Measurements from ENCODE around the gene MTMR10.

The MTMR10 gene

DNA sequence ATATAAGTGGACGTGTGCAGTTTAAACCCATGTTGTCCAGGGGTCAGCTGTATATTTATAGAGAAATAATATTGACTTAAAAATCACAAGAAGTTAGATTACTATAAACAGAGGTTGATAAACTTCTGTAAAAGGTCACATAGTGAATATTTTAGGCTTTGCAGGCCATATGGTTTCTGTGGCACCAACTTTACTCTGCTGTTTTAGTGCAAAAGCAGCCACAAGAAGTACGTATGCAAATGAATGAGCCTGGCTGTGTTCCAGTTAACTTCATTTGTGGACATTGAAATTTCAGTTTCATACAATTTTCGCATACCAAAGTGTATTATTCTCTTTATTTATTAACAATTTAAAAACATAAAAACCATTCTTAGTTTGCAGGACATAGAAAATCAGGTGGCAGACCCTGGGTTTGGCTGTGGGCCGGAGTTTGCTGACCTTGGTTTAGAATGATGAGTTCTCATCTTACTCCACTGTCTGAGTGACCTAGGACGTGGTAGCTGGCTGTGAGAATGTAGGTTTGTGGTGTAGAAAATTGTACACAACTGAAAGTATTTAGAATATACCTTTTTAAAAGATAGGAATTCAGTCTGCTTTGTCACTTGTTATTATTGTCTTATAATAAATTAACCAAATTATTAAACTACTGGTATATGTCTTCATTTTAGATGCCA is 71.4 kb downstream of the MTMR10 start:
- DNase-seq, result no peak

DNA sequence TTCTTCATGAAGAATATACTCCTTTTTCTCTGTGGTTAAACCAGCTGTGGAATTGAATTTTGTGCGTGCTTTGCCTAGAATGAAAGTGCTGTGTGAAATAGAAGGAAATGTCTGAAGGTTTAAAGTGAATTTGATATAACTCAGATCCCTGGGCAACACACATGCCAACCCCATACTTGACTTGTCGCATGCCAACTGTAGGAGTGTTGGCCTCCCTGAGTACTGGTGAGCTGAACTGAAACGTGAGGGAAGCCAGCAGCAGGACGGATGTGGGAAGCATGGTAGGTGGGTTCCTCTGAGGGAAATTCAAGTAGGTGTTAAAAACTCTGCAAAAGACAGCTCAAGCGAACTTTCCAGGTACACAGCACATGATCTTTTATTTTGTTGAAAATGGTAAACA is 73.1 kb downstream of the MTMR10 start:
- no peak for DNase-seq

DNA sequence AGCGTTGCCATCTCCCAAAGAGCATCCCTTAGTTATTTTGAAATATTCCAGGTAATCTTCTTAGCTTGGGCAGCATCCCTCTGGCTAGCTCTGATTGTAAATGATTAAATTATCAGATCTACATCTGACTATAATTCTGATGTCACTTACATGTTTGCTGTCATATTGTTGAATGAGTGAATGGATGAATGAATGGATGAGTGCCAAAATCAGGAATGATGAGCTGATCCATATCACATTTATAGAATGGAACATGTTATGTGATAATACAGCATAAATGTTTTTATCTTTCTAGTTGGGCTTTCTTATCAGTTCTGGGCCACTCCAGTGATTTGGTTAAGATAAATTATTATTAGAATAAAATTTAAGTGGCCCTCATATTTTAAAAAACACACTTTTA is 73.8 kb downstream of the MTMR10 start:
- no peak for DNase-seq

DNA sequence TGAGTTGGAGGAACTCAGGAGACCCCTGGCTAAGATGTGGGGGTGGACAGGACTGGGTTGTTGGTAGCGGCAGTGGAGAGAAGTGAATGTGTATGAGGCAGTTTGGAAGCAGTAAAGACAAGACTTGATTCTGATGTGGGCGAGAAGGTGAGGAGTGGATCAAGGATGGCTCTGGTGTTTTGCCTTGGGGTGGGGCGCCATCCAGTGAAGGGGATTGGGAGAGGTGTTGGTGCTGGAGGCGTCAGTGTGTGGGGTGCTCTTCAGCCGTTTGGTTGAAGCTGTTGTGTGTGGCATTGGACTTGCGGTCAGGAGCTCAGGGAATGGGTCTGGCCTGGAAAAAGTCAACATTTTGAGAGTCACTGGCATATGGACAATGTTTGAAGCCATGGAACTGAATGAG is 74.4 kb downstream of the MTMR10 start:
- DNase-seq, result no peak

DNA sequence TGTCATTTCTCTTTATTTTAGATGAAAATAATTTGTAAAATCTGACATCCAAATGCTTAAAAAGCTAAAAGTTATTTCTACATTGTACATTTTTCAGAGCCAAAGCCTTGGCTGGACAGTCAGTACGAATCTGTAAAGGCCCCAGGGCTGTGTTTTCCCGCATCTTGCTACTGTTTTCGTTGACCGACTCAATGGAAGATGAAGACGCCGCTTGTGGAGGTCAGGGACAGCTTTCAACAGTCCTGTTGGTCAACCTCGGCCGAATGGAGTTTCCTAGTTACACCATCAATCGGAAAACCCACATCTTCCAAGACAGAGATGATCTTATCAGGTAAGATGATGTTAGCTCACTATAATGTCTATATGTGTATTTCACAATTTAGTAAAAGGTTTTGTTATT is 77.7 kb downstream of the MTMR10 start:
- no peak for DNase-seq

DNA sequence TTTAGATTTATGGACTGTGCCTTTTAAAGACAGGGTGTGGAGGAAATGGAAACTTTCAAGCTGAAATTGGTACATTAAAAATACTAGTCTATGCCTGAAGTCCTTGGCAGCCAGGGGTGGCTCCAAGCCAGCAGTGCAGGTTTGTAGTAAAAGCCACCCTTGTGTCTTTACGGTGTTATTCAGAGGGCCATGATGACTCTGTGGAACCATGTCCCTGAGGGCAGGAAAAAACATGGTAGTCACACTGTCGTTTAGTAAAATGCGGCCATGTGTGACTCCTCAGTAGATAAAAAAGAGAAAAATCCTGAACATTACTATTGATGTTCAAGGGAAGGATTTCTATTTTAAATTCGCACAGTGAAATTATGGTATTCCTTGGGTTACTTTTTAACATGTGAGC is 85.1 kb downstream of the MTMR10 start:
- DNase-seq, result no peak

DNA sequence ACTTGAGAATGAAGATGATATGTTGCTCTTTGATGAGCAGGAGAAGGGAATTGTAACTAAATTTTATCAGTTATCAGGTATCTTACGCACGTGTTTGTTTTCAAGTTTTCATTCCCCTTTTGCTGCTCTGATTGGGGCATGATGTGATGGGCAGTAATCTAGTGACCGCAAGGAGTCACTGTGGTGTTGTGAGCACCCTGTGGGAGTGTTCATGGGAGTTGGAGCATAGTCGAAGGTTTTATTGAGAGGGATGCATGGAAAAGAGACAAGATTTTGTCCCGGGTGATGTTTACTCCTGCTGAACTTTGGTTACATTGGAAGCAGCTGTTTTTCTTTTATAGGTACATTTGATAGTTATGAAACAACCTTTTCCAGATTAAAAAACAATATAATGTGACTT is 85.6 kb downstream of the MTMR10 start:
- no peak for DNase-seq

DNA sequence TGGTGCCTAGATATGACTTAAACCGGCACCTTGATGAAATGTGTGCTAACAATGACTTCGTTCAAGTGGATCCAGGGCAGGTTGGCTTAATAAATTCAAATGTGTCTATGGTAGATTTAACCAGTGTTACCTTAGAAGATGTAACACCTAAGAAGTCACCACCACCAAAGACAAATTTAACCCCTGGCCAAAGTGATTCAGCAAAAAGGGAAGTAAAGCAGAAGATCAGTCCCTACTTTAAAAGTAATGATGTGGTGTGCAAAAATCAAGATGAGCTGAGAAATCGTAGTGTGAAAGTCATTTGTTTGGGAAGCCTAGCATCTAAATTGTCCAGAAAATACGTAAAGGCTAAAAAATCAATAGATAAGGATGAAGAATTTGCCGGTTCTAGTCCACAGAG is 86.6 kb downstream of the MTMR10 start:
- DNase-seq, result no peak

DNA sequence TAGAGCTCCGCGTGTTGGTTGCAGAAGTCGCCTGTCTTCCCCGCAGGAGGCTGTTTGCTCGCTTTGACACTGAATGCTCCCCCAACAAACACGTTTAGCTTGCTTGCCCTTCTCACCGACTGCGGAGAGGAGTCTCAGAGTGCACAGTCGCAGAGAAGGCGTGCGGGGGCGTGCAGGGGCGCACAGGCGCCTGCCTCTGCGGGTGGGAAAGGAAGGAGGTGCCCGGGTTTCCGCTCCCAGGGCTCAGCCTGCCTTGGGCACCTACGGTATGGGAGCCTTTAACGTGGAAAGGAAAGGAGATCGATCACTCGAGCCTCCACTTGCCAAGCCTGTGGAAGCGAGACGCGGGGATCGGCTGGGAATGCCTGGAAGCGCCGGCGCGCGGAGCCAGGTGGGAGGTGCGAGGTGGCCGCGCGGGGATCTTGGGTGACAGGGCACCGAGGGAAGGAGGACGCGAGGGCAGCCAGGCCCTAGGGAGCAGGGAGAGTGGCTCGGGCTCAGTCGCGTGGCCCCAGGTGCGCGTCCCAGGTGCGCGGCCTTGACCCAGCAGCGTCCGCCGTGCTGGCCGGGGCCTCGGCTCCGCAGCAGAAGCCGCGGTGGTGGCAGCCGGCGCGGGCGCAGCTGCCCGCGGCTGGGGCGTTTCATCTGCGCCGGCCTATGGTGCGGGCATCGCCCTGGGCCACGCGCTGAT is 87.8 kb downstream of the MTMR10 start, which contains the start of gene FAN1:
FAN1 (plus strand) TSS at position 419 of the 691 bp plus-strand sequence. CDS start 749 bp downstream, outside the sequence.
- DNase-seq, result peak; percentile 52

DNA sequence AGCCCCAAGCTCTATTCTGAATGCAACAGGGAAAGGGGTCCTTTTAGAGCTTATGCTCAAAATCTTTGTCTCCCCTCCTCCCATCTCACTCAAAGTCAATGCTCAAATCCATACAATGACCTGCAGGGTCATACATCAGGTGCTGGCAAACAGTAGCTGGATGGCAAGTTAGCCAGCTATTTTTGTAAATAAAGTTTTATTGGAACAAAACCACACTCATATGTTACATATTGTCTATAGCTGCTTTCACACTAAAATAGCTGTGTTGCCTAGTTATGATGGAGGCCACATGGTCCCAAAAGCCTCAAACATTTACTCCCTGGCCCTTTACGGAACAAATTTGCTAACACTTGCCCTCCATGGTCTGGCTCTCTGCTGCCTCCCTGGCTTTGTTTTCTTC is 89.5 kb downstream of the MTMR10 start:
- no peak for DNase-seq

DNA sequence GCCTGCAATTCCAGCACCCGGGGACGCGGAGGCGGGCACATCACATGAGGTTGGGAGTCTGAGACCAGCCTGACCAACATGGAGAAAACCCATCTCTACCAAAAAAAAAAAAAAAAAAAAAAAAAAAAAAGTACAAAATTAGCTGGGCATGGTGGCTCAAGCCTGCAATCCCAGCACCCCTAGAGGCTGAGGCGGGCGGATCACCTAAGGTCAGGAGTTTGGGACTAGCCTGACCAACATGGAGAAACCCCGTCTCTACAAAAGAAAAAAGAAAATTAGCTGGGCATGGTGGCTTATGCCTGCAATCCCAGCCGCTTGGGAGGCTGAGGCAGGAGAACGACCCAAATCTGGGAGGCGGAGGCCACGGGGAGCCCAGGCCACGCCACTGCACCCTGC is 95.2 kb downstream of the MTMR10 start:
- DNase-seq, result no peak

DNA sequence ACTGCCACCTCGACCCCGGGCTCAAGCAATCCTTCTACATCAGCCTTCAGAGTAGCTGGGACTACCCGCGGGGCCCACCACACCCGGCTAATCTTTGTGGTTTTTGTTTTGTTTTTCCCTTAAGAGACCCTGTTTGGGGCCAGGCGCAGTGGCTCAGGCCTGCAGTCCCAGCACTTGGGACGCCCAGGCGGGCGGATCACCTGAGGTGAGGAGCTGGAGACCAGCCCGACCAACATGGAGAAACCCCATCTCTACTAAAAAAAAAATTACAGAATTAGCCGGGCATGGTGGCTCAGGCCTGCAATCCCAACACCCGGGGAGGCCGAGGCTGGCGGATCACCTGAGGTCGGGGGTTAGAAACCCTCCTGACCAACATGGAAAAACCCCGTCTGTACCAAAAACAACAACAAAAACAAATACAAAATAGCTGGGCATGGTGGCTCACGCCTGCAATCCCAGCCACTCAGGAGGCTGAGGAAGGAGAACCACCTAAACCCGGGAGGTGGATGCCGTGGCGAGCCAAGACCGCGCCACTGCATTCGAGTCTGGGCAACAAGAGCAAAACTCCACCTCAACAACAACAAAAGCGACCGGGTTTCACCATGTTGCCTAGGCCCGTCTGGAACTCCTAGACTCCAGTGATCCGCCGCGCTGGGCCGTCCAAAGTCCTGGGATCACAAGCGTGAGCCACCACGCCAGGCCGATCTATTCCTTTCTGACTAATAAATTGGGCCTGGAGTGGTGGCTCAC is 95.8 kb downstream of the MTMR10 start:
- no peak for DNase-seq

DNA sequence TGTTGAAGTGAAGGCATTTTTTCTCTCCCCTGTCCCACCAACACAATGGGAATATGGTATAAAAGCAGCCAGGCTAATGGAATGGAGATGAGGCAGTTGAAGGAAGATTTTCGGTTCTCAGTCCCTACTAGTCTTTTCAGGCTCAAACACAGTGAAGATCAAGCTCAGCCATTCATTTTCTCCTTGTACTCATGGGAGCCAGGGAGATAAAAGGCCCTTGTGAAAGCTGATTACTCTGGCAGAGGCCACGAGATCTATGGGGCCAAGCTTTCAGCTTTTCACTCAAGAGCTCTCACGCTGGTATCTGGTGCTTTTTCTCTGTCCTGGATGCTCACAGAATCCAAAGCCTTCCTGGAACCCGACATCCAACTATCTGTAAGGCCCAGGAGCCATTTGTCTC is 102.2 kb downstream of the MTMR10 start:
- DNase-seq, result no peak

Data from activated gamma-delta T cell (primary cell).